Suprapubic skin (tissue), 3 donors: ENCODE results near the gene BARHL1.

ENCODE experiments used
- CTCF ChIP-seq, 2 donors: fragments of 200-600 bp in 1 of 2; fragments of 450-650 bp in 1 of 2; sonication (generic) in 1 of 2; IDR thresholded peaks; one replicate each; pipeline ENCODE4 v1.5.1; 2016 to 2019; ENCODE audit warnings: antibody characterized with exemption in 2 of 2, mild to moderate bottlenecking in 1 of 2, moderate library complexity in 1 of 2
- EP300 ChIP-seq: sonication (generic); formaldehyde crosslinking; IDR thresholded peaks from one replicate; pipeline ENCODE4 v1.6.1; 2017; ENCODE audit warnings: antibody characterized with exemption
- POLR2A ChIP-seq, 2 donors: fragments of 450-650 bp; IDR thresholded peaks; one replicate each; pipeline ENCODE4 v1.6.1; 2017; ENCODE audit warnings: antibody characterized with exemption in 2 of 2, mild to moderate bottlenecking in 2 of 2, moderate library complexity in 2 of 2

GRCh38 chr9:132582786-132583583 is 579 bp downstream of the BARHL1 start:
- TF ChIP-seq CTCF (IDR thresholded peaks at IDR 0.05) (no peak), POLR2A (IDR thresholded peaks at IDR 0.05) (no peak), EP300 (no peak)
